Naive thymus-derived CD4-positive, alpha-beta T cell (primary cell): ENCODE measurements around the gene ZFP69B. TPM values are rescaled to one million over a fixed set of nuclear protein-coding genes. Genes with fewer than 3 reads are reported as not detected.
A peak's percentile ranks its signal among the peaks of the same experiment; 100 is the strongest.
"Not testable (repeated sequence)": the region's sequence is repeated elsewhere in the genome, so short reads cannot be mapped to it uniquely, and the experiment has no call there.

ENCODE experiments used
- ATAC-seq: fragments of 150-1000 bp; cut with Tn5 transposase; 2 replicates; pipeline ENCODE4 v1.10.0; 2021; ENCODE audit warnings: mild to moderate bottlenecking, moderate library complexity
- CTCF ChIA-PET: fragments of 350-600 bp; sonication (Branson Sonifier 250); formaldehyde crosslinking; loops from one replicate; lab custom pipeline; 2021; ENCODE audit warnings: antibody characterized with exemption; lab: Charles Lee
- POLR2A ChIA-PET: fragments of 350-600 bp; sonication (Branson Sonifier 250); formaldehyde crosslinking; loops from one replicate; lab custom pipeline; 2021; ENCODE audit warnings: antibody characterized with exemption, inconsistent platforms; lab: Charles Lee
- DNase-seq, 9 donors: peaks; one replicate each; pipeline versions ENCODE4 v3.0.0 to v3.0.0-alpha.2; 2020 to 2022; ENCODE audit warnings: mixed read lengths in 1 of 9
- H3K27ac ChIP-seq: one replicate; pipeline ENCODE4 v1.7.0; 2013; ENCODE audit warnings: mild to moderate bottlenecking, low read depth, low read length, moderate library complexity
- H3K27me3 ChIP-seq, 2 donors: one replicate each; pipeline ENCODE4 v1.7.0; 2013; ENCODE audit warnings: low read length in 2 of 2, mild to moderate bottlenecking in 2 of 2, moderate library complexity in 2 of 2; ENCODE audit not compliant: control insufficient read depth in 2 of 2, insufficient read depth in 2 of 2
- H3K36me3 ChIP-seq, 3 experiments: 1 replicate in 2 of 3; 2 replicates in 1 of 3; pipeline ENCODE4 v1.7.0; 2013; ENCODE audit warnings: low read length in 3 of 3, mild to moderate bottlenecking in 3 of 3, moderate library complexity in 1 of 3; ENCODE audit not compliant: insufficient read depth in 3 of 3, control insufficient read depth in 2 of 3
- H3K4me1 ChIP-seq, 2 donors: one replicate each; pipeline ENCODE4 v1.7.0; 2013; ENCODE audit warnings: low read length in 2 of 2, mild to moderate bottlenecking in 2 of 2, moderate library complexity in 1 of 2; ENCODE audit not compliant: control insufficient read depth in 2 of 2, insufficient read depth in 2 of 2
- H3K4me3 ChIP-seq: 2 replicates; pipeline ENCODE4 v1.7.0; 2013; ENCODE audit warnings: mild to moderate bottlenecking, low read length
- H3K9me3 ChIP-seq, 3 experiments: 1 replicate in 2 of 3; 2 replicates in 1 of 3; pipeline ENCODE4 v1.7.0; 2013; ENCODE audit warnings: low read length in 3 of 3; ENCODE audit not compliant: control insufficient read depth in 2 of 3
- H3K27ac Mint-ChIP-seq, 9 donors: one replicate each; pipeline ENCODE4 v1.8.0; 2020 to 2022; ENCODE audit warnings: mixed read lengths in 9 of 9, mild to moderate bottlenecking in 8 of 9, moderate library complexity in 5 of 9, inconsistent platforms in 2 of 9
- H3K27me3 Mint-ChIP-seq, 5 donors: one replicate each; pipeline ENCODE4 v1.8.0; 2021 to 2022; ENCODE audit warnings: mixed read lengths in 5 of 5, mild to moderate bottlenecking in 1 of 5
- H3K36me3 Mint-ChIP-seq, 5 donors: one replicate each; pipeline ENCODE4 v1.8.0; 2020 to 2022; ENCODE audit warnings: mixed read lengths in 5 of 5, mild to moderate bottlenecking in 3 of 5, inconsistent platforms in 1 of 5
- H3K4me1 Mint-ChIP-seq, 7 donors: one replicate each; pipeline ENCODE4 v1.8.0; 2020 to 2022; ENCODE audit warnings: mixed read lengths in 7 of 7, mild to moderate bottlenecking in 3 of 7, inconsistent platforms in 1 of 7
- H3K4me3 Mint-ChIP-seq, 10 donors: one replicate each; pipeline ENCODE4 v1.8.0; 2020 to 2022; ENCODE audit warnings: mild to moderate bottlenecking in 10 of 10, mixed read lengths in 10 of 10, moderate library complexity in 6 of 10, inconsistent platforms in 2 of 10
- H3K9me3 Mint-ChIP-seq, 11 donors: one replicate each; pipeline ENCODE4 v1.8.0; 2020 to 2022; ENCODE audit warnings: mixed read lengths in 11 of 11, mild to moderate bottlenecking in 4 of 11, inconsistent platforms in 1 of 11, moderate library complexity in 1 of 11
- intact Hi-C, 2 donors: fragments of 100-400 bp; cut with micrococcal nuclease; formaldehyde crosslinking; loops; one replicate each; pipeline ENCODE4 v1.15.1; 2023
- polyA plus RNA-seq, 2 donors: library from polyadenylated mRNA; unstranded; fragments of 300-500 nt; fragmentation: Illumina TruSeq; gene quantifications; one replicate each; pipeline ENCODE4 v1.2.3, GENCODE V29; 2021
- total RNA-seq, 6 experiments: library from RNA in 5 of 6; stranded (reverse) in 5 of 6; gene quantifications; 1 replicate in 5 of 6; 2 replicates in 1 of 6; pipeline ENCODE4 v1.2.3 and lab custom pipeline; 2021 to 2026

Gene ZFP69B
- total and polyA plus RNA-seq, 7 experiments from 2014 or later: 2.2 to 8.3 (median 3.6) TPM

GRCh38 chr1:40476924-40477677 lies 26.8 kb downstream of the ZFP69B start, which contains the start of gene ZFP69:
Gene ZFP69 (plus strand): TSS chr1:40477290. CDS start chr1:40479362, 2,072 bp downstream.
- Histone ChIP-seq H3K27ac (peak within 1 kb of the TSS; percentile 64), H3K27me3 (no peaks in the 10 kb centered on the region), H3K4me1 (peaks cover 0 to 5% of the 10 kb centered on the region in 2 donors), H3K4me3 (peak within 1 kb of the TSS; percentile 85), H3K36me3 (peaks cover 0 to 10% (median 0%) of the 10 kb centered on the region in 3 experiments), H3K9me3 (peaks cover 0 to 41% (median 0%) of the 10 kb centered on the region in 3 experiments)
- intact Hi-C loops: loop anchor here (1.0 to 2.0 kb wide), 3 partner anchors 26 to 54 kb away; partner anchors contain the start of genes EXO5 (in 2 of the 2), ZFP69B (in 2 of the 2) and ZNF684 (in 1 of the 2)
- Mint-ChIP-seq H3K36me3 (peaks cover 19 to 59% (median 40%) of the 10 kb centered on the region in 5 donors), H3K9me3 (peaks cover 10 to 92% (median 46%) of the 10 kb centered on the region in 11 donors), H3K27me3 (no peaks in the 10 kb centered on the region), H3K4me3 (peak within 1 kb of the TSS; percentile 83 to 99 (median 92)), H3K27ac (peak within 1 kb of the TSS; percentile 70 to 95 (median 82)), H3K4me1 (peaks cover 12 to 34% (median 27%) of the 10 kb centered on the region in 7 donors)
- CTCF ChIA-PET: no interaction called here
- DNase-seq (peak; percentile 53 to 70 (median 65)), ATAC-seq (peak; percentile 91)
- POLR2A ChIA-PET: interaction anchor here (1.1 to 1.7 kb wide), 3 partner anchors 11 to 55 kb away, joined by 3 to 4 read pairs (median 4); partner anchors contain the start of gene ZNF684

GRCh38 chr1:40477678-40478053 lies 27.4 kb downstream of the ZFP69B start:
- Mint-ChIP-seq H3K27ac (peak overlapping the region; percentile 47 to 93 (median 81)), H3K4me1 (peaks cover 12 to 34% (median 27%) of the 10 kb centered on the region in 7 donors), H3K36me3 (peaks cover 24 to 61% (median 44%) of the 10 kb centered on the region in 5 donors), H3K9me3 (peaks cover 11 to 92% (median 48%) of the 10 kb centered on the region in 11 donors), H3K27me3 (no peaks in the 10 kb centered on the region), H3K4me3 (peak overlapping the region; percentile 80 to 94 (median 88))
- peaks cover 0 to 46% (median 0%) of the 10 kb centered on the region in 3 experiments for H3K9me3 ChIP-seq
- H3K27ac ChIP-seq: peak overlapping the region; percentile 64
- peak overlapping the region; percentile 85 for H3K4me3 ChIP-seq
- H3K36me3 ChIP-seq: peaks cover 0 to 16% (median 0%) of the 10 kb centered on the region in 3 experiments
- DNase-seq: peak in 2 of 9 donors; percentile 8 to 39
- peak; percentile 19 for ATAC-seq
- H3K4me1 ChIP-seq: peaks cover 0 to 5% of the 10 kb centered on the region in 2 donors
- POLR2A ChIA-PET: interaction anchor here (1.1 to 1.7 kb wide), 3 partner anchors 12 to 54 kb away, joined by 3 to 4 read pairs (median 4); partner anchors contain the start of gene ZNF684
- intact Hi-C loops: loop anchor here (1.0 to 2.0 kb wide), 3 partner anchors 27 to 54 kb away; partner anchors contain the start of genes EXO5 (in 2 of the 2), ZFP69B (in 2 of the 2) and ZNF684 (in 1 of the 2)
- no peaks in the 10 kb centered on the region for H3K27me3 ChIP-seq
- CTCF ChIA-PET: no interaction called here

- ATAC-seq (no peak), DNase-seq (no peak)
- POLR2A ChIA-PET: interaction anchor here (0.7 to 1.7 kb wide), 4 partner anchors 12 to 94 kb away, joined by 3 to 4 read pairs (median 4); partner anchors contain the start of gene ZNF684
- intact Hi-C loops: no loop called here
- peaks cover 19 to 65% (median 48%) of the 10 kb centered on the region in 5 donors for H3K36me3 Mint-ChIP-seq
- Histone ChIP-seq H3K27ac (no peak overlapping the region), H3K4me1 (peaks cover 0 to 5% of the 10 kb centered on the region in 2 donors), H3K4me3 (peak overlapping the region; percentile 85), H3K27me3 (no peaks in the 10 kb centered on the region), H3K9me3 (peaks cover 0 to 44% (median 0%) of the 10 kb centered on the region in 3 experiments), H3K36me3 (peaks cover 0 to 22% (median 0%) of the 10 kb centered on the region in 3 experiments)
- peaks cover 12 to 34% (median 27%) of the 10 kb centered on the region in 7 donors for H3K4me1 Mint-ChIP-seq
- peak overlapping the region; percentile 80 to 94 (median 88) for H3K4me3 Mint-ChIP-seq
- H3K27ac Mint-ChIP-seq: peak overlapping the region; percentile 52 to 93 (median 81)
- CTCF ChIA-PET: no interaction called here
- peaks cover 6 to 92% (median 47%) of the 10 kb centered on the region in 11 donors for H3K9me3 Mint-ChIP-seq
- H3K27me3 Mint-ChIP-seq: no peaks in the 10 kb centered on the region
These were observed 28.0 kb downstream of the ZFP69B start for GRCh38 chr1:40478276-40478675.

- H3K4me1 ChIP-seq: peaks cover 0 to 5% of the 10 kb centered on the region in 2 donors
- no peak overlapping the region for H3K27ac ChIP-seq
- H3K36me3 ChIP-seq: peaks cover 0 to 26% (median 0%) of the 10 kb centered on the region in 3 experiments
- peak overlapping the region in 5 of 9 donors; percentile 57 to 84 (median 73) for H3K27ac Mint-ChIP-seq
- POLR2A ChIA-PET: no interaction called here
- H3K4me3 ChIP-seq: no peak overlapping the region
- ATAC-seq: no peak
- H3K9me3 ChIP-seq: peaks cover 0 to 37% (median 0%) of the 10 kb centered on the region in 3 experiments
- peaks cover 4 to 91% (median 44%) of the 10 kb centered on the region in 11 donors for H3K9me3 Mint-ChIP-seq
- H3K27me3 Mint-ChIP-seq: no peaks in the 10 kb centered on the region
- H3K4me3 Mint-ChIP-seq: peak overlapping the region in 6 of 10 donors; percentile 6 to 92 (median 71)
- H3K27me3 ChIP-seq: no peaks in the 10 kb centered on the region
- intact Hi-C loops: no loop called here
- CTCF ChIA-PET: no interaction called here
- H3K36me3 Mint-ChIP-seq: peaks cover 19 to 69% (median 53%) of the 10 kb centered on the region in 5 donors
- peaks cover 12 to 34% (median 27%) of the 10 kb centered on the region in 7 donors for H3K4me1 Mint-ChIP-seq
- DNase-seq: no peak
These were observed 28.9 kb downstream of the ZFP69B start for GRCh38 chr1:40479156-40479555.

GRCh38 chr1:40495315-40495903 lies 45.1 kb downstream of the ZFP69B start:
- Histone ChIP-seq H3K36me3 (peaks cover 0 to 49% (median 9%) of the 10 kb centered on the region in 3 experiments), H3K27ac (no peak overlapping the region), H3K27me3 (no peaks in the 10 kb centered on the region), H3K4me3 (no peak overlapping the region), H3K9me3 (peaks cover 4 to 66% (median 22%) of the 10 kb centered on the region in 3 experiments), H3K4me1 (no peaks in the 10 kb centered on the region)
- intact Hi-C loops: no loop called here
- Mint-ChIP-seq H3K27me3 (no peaks in the 10 kb centered on the region), H3K4me1 (no peaks in the 10 kb centered on the region), H3K9me3 (peaks cover 23 to 86% (median 67%) of the 10 kb centered on the region in 11 donors), H3K27ac (no peak overlapping the region), H3K36me3 (peaks cover 39 to 79% (median 77%) of the 10 kb centered on the region in 5 donors), H3K4me3 (no peak overlapping the region)
- ChIA-PET CTCF (no interaction called here), POLR2A (no interaction called here)
- no peak for ATAC-seq
- no peak for DNase-seq

- CTCF ChIA-PET, POLR2A ChIA-PET, H3K27me3 ChIP-seq, H3K4me1 ChIP-seq, H3K27ac Mint-ChIP-seq, H3K27me3 Mint-ChIP-seq, H3K4me3 ChIP-seq, ATAC-seq, H3K27ac ChIP-seq, H3K36me3 ChIP-seq, H3K4me3 Mint-ChIP-seq, DNase-seq, intact Hi-C loops: not testable (repeated sequence)
- Mint-ChIP-seq H3K36me3 (peaks cover 24 to 69% (median 64%) of the 10 kb centered on the region in 5 donors), H3K4me1 (peaks cover 0 to 12% (median 1%) of the 10 kb centered on the region in 7 donors), H3K9me3 (peaks cover 14 to 95% (median 60%) of the 10 kb centered on the region in 11 donors)
- peaks cover 4 to 64% (median 21%) of the 10 kb centered on the region in 3 experiments for H3K9me3 ChIP-seq
These were observed 52.4 kb downstream of the ZFP69B start for GRCh38 chr1:40502651-40503050.
